Measurements from ENCODE around the gene ASB18.

- no peak for TF ChIP-seq CTCF (IDR thresholded peaks at IDR 0.05)
- TF ChIP-seq ZFX (IDR thresholded peaks at IDR 0.05; ENCODE audit: borderline replicate concordance), result no peak
These were observed 53.7 kb downstream of the ASB18 start for GRCh38 chr2:236210536-236210935.

All from 22Rv1 (cell line).